Ammon's horn (tissue), 1 donor: Measurements from ENCODE around the gene KLK11.

Experiments
- DNase-seq: peaks from one replicate; pipeline ENCODE4 v3.0.0-alpha.2; 2016; ENCODE audit warnings: low spot score

KLK11 gene

DNA sequence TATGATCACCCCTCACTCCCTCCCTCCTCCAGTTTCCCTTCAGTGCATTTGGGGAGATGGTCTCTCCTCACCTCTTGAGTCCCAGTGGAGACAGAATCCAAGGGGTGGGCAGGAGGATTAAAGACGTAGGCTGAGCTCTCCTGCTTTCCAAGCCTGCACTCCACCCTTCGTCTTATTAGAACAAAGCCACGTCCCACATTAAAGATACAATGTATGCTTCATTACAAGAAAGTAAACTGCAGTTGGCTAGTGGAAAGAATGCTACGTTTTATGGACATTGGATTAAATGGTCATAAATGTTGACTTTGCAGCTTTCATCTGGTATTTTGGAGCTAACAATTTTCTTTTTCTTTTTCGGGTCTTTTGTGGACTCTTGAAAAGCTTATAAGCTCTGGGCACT, 1.5 kb upstream of the KLK11 start:
- no peak for DNase-seq

DNA sequence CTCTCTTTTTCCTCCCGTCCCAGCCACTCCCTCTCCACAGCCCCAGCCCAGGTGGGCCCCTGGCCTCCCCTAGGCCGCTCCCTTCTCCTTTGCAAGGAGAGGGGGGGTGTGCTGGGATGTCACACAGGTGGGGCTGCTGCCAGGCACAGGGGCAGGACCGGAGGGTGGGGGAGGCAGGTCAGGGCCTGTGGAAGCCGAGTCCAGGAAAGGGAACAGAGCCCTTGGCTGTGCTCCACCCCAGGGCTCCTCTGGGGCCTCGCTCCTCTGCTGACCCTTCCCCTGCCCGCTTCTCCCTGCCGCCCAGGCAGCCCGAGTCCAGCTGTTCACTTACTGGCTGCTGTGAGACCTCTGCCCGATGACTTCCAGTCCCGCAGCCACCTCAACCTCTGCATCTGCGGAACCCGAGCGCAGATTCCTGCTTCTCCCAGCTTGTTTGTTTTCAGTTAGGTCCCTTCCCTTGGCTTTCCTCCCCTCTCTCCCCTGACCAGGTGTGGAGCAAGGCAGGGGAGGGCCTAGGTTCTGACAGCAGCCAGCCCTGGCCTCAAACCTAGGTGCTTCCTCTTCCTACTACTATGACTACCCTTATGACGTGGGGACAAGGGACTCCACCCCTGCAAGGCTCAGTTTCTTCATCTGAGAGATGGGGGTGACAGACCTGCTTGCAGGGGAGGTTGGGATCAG, 850 bp upstream of the KLK11 start:
- DNase-seq, result no peak

DNA sequence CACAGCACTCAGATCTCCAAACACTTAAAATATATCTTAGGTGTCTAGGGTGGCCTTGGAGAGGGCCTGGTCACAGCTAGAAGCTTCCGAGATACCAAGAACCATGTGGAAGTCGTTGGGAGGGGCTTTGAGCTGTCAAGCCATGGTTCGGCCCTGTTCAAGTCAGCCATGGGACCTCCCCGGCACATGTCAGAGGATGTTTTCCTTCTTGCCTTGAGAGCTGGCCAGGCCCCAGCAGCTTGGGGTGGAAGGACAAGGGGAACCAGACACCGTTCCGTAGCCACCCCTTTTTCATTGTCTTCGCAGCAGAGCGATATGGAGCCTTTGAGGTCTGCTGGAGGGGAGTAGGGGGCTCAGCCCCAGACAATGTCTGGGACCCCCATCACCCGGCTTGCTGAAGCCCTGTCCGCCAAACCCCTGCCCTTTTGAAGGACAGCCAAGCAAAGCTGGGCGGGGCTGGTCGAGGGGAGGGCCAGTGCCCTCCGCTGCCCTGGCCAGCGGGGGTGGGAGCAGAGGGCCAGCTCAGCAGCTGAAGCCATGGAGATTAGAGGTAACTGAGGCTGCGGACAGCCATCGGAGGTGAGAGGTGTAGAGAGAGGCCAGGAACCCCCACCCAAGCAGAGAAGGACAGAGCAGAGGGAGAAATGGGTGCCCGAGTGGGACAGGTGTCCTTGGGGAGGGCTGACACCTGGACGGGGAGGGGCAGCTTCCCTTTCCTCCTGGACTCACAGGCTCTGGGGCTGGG, 435 bp downstream of the KLK11 start:
- no peak for DNase-seq

DNA sequence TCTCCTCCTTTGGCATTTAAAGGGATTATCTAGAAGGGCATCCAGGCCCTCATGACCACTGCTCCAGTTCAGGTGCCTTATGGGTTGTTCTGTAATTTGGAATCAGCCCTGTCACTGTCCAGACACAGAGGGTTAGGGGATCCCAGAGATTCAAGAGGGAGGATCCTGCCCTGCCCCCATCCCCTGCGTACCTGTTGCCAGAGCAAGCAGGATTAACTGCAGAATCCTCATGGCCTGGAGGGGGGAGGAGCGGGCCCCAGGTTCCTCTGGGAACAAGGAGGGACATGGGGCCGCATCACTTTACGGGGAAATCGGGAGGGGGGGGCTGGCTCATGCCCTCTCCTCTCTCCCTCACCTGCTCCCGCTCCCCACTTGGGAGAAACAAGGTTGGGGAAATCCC, 1.0 kb downstream of the KLK11 start:
- no peak for DNase-seq

DNA sequence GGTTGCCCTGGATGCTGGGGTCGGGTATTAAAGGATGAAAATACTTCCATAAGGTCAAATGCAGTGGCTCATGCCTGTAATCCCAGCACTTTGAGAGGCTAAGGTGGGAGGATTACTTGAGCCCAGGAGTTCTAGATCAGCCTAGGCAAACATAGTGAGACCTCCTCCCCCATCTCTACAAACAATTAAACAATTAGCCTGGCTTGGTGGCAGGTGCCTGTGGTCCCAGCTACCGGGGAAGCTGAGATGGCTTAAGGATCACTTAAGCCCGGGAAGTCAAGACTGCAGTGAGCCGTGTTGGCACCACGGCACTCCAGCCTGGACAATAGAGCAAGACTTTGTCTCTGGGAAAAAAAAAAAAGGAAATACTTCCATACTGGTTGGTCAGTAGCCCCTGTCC, 1.5 kb downstream of the KLK11 start:
- DNase-seq, result no peak

DNA sequence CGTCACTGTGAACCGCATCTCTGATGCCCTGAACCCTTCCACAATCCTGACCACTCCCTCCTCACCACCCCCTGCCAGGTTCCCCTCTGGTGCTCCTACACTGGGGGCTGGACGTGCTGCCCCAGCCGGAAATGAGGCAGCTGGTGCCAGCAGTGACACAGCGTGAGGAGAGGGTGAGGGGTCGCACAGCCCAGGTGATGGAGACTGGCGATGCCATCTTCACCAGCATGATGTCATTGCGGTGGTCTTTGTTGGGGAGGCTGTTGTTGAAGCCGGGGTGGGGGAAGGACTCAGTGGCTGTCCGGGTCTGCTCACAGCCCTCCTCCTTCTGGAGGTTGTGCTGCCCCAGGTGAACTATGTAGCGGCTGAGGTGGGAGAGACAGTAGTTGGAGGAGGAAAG, 2.5 kb downstream of the KLK11 start:
- DNase-seq, result no peak

DNA sequence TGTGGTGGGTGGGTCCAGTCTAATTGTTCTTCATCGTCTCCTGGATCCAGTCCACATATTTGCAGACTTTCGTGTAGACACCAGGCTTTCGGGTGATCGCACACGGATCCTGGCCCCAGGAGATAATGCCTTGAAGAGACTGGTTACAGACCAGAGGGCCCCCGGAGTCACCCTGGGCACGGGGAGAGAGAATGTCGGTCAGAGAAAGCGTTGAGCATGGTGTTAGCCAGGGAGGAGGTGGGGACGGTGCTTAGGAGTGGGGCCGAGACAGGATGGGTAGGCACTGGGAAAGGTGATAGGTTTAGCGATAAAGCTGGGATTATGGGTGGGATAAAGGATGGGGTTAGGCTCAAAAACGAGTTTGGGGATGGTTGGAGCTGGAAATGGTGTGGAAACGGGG, 3.9 kb downstream of the KLK11 start:
- no peak for DNase-seq

DNA sequence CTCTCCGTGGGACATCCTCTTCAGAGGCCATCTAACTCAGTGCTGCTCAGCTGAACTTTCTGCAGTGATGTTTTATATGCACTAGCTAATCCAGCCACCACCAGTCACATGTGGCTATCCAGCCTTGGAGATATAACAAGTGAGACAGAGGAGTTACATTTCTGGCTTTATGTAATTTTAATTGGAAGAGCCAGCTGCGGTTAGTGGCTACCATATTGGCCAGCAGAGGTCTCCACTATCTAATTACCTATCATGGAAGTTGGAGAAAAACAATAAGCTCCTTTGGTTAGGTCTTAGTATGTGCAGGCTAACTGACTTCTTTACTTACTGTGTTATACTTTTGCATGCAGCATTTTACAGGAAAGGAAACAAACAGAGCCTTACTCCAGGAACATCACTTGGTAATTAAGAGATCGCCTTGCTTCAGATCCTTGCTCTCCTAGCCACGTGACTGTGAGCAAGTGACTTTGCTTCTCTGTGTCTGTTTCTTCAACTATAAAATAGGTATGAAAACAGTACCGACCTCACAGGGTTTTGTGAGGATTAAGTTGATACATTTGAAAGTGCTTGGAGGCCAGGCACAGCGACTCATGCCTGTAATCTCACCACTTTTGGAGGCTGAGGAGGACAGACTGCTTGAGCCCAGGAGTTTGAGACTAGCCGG, 5.3 kb downstream of the KLK11 start:
- peak; percentile 52 for DNase-seq

DNA sequence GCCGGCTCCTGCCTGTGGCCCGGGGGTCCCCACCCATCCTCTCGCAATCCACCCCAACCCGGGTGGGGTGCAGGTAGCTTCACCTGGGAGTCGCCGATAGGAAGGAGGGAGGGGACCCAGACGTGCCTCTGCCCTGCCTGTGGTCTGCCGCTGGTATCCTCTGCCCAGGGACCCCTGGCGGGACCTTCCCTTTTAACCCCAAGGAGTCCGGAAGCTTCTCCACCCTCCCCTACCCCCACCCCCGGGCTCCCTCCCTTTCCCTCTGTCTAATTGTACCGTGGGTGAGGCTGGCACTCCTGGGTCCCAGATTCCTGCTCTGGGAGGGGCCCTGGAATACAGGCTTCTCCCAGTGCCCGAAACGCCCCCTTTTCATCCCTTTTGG, 6.9 kb downstream of the KLK11 start, which contains the start of gene KLK10:
Gene KLK10, minus strand, starts transcription at position 166 of the 382 bp plus-strand sequence. CDS start 579 bp downstream, outside the sequence.
- no peak for DNase-seq

DNA sequence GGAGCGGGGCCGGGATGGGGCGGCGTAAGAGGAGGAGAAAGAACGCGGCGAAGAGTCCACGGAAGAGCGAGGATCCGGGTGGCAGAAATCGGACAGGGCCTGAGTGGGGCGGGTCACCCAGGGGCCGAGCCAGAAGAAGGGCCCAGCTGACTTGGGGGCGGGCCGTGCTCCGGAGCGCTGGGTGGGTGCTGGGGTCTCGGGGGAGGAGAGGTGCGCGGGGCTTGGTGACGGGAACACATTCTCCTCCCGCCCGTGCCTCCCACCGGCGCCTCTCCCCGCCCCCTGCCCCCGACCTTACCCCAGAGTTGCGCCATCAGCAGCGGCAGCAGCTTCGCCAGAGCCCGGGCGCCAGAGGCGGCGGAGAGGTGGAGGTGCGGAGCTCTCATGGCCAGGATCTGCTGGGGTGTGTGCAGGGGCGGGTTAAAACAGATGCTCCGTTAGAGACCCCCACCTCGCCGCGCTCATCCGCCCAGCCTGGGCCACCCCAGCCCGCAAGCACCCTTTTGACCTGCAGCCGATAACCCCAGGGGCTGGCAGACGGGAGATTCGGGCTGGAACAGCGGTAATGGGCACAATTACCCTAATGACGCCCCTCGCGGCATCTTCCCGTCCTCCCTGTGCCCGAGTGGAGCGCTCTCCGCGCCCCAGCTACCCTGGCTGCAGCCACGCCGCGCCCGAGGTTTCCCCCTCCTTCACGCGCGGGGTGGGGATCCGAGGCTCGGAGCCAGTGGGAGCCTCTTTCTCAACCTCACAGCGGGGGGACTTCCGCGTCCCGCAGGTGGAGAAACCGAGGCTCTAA, 7.5 kb downstream of the KLK11 start:
- no peak for DNase-seq

DNA sequence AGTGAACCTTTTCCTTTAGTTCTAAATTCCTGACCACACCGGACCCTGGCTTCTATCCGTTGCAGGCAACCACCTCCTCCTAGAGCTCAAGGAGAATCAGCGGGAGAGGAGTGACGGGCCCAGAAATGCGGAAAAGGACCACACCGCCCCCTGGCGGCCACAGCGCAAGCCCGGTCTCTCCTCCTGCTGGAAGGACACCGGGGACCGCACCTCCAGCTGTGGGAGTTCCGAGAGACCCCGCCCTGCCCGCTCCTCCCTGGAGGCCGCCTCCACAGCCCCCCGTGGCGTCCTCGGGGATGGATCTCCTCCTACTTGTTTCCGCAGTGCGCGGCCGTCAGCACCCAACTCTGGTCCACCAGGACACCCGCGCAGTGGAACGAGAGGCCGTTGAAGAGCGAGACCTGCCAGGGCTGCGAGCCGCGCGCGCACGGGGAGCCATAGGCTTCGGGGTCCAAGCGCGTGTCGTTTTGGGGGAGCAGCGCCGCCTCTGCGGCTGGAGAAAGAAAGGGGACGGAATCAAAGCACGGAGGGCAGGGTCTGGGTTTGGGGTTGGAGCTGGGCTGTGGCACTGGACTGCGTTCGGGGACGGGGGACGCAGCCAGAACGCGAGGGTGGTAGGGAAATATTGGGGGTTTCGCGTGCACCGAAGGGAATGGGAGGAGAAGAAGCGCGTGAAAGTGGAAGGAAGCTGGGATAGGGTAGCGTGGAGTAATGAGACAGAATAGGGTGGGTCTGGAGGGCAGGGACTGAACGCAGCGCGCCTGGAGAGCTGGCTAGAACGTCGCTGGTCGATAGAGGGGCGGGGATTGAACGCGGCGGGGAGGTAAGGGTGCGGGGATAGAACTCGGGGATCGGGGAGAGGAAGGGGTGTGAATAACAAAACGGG, 9.4 kb downstream of the KLK11 start:
- peak; percentile 76 for DNase-seq

DNA sequence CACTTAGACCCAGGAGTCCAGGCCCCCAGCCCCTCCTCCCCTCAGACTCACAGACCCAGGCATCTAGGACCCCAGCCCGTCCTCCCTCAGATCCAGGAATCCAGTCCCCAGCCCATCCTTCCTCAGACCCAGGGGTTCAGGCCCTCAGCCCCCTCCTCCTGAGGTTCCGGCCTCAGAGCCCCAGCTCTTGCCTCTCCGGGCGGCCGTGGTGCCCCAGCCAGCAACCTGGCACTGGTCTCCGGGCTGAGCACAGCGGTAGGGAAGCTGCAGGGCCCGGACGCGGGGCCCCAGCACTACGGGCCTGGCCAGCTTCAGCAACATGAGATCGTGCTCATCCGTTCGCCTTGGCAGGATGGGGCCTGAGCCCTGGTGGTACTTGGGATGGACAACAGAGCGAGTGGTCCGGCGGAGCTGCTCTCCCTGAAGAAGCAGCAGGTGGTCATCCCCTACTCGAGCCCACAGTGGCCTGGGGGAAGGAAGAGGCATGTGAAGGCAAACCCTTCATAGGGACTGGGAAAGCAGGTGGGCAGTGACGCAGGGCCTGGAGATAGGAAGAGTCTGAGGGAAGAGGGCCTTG, 10.6 kb downstream of the KLK11 start:
- DNase-seq, result no peak

DNA sequence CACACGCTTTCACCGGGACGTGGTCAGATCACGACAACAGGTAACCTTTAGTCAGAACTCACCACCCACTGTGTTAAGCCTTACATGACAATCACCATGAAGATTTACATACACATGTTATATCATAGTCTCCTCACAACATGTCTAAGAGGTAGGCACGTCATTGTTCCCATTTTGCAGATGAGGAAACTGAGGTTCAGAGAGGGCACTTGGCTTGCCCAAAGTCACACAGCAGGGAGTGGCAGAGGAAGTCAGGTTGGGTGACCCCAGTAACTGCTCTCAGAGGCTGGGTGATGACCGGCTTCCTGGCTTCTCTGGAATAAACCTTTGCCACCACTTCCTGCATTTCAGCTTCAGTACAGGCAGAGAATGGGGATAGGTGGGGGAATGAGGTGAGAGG, 12.2 kb downstream of the KLK11 start:
- DNase-seq, result no peak

DNA sequence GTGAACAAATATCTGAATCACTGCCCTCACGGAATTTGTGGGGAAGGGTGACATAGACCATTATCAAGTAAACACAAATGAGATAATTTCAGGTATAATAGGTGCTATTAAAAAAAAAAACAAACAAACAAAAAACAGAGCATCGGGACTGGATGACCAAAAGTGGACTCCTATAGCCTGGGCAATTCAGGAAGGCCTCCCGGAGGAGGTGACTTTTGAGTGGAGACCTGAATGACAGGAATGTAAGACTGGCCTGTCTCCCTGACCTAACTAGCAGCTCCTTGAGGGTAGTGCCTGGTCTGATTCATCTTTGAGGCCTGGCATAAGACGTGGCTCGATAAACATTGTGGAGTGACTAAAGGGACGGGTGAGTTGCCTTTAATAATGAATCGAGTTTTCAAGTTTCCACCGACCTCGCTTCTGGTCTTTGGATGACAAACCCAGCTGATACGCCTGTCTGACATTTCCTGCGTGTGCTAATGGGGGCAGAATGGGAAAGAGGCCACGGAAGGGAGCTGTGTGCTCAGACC, 13.7 kb downstream of the KLK11 start:
- DNase-seq, result no peak

DNA sequence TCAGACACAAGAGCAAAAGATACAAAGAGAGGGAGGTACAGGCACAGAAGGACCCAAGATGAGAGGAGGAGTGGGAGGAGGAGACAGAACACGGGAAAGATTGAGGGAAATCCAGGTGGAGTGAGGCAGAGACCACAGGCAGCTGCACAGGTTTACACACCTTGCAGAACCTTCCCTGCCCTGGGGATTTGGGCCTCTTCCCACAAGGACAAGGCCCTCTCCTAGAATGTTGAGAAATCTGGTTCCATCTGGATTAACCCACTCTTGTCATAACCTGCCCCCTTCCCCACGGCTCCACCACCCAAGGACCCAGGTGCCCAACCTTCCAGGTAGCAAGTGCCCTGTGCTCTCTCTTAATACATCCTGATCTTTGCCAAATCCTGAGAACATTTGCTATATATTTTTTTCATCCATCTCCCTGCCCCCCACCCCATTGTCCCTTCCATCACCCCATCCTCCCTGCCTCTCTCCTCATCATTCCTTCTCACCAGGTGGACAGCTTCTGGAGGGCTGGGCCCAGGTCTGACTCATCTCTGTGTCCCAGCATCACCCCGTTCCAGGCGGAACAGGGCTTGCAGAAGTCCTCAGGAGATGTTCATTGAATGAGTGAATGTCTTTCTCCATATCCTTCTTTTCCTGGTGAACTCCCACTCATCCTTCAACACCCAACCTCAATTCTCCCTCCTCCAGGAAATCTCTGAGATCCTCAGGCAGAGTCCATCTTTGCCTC, 16.2 kb downstream of the KLK11 start:
- DNase-seq, result no peak

DNA sequence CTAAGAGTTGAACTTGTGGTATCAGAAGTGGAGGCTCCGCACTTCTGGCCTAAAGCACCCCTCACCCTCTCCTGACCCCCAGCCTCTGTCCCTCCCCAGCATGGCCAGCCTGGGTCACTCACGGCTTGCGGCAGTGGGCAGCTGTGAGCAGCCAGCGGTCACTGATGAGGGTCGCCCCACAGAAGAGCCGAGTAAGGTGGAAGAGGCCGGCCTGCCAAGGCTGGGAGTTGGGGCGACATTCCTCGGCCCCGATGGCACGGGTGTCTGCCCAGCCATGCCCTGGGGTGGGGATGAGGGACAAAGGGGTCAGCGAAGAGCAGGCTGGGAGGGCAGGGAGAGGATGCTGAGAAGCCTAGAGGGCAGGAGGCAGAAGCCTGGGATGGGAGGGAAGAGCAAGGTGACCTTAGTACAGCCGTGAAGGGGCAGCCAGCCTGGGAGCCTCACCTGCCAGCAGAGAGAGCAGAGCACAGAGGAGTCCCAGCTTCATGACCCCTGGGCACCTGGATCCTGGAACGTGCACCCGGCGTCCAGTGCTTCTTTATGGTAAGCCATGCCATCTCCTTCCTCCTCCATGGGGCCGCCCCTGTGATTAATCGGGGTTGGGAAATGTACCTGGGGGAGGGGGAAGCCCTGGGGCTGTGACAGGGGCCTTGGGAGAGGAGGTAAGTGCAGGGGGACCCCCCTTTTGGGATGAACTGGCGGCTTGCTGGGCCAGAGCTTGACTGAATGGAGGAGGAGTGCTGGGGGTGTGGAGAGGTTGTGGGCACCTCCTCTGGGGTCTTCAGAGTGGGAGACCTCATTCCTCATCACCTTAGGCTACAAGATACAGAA, 17.1 kb downstream of the KLK11 start:
- no peak for DNase-seq

DNA sequence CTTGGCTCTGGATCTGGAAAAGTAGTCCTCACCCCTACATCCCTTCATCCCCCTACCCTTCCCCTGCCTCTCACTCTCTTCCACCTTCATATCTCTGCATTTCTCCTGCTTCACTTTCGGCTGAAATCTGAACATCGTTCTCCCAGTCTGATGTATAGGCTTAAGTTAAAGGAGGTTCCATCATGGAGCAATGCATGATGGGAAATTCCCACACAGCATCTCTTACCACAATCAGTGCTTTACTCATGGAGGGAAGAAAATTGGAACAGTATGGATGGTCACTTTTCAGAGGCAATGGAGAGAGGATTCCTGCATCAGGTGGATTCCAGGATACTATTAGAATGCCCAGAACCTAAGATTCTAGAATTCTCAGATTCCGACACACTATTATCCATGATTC, 18.9 kb downstream of the KLK11 start:
- no peak for DNase-seq

DNA sequence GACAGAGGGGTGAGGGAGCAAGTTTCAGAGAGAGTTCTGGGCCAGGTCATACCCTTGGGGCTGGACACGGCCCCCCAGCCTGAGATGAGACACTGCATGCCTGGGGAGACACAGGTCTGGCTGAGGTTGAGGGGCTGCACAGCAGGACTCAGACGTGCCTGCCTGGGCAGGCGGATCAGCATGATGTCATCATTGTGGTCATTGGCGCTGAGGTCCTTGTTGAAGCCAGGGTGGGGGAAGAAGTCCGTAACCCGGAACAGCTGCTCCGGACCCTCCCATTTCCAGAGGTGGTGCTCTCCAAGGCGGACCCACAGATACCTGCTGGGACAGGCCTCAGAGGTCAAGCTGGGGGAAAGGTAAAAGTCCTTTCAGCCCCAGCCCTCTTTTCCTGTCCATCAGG, 20.0 kb downstream of the KLK11 start:
- no peak for DNase-seq

DNA sequence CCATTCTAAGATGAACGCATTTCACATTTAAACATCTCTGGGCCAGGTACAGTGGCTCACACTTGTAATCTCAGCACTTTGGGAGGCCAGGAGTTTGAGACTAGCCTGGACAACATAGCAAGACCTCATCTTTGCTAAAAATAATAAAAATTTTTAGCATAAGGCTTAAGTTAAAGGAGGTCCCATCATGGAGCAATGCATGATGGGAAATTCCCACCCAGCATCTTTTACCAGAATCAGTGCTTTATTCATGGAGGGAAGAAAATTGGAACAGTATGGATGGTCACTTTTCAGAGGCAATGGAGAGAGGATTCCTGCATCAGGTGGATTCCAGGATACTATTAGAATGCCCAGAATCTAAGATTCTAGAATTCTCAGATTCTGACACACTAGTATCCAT, 21.2 kb downstream of the KLK11 start:
- DNase-seq, result no peak
